A549 (cell line): ENCODE results near the gene CAMKMT. TPM values are rescaled to one million over a fixed set of nuclear protein-coding genes. Genes with fewer than 3 reads are reported as not detected.
"Not testable (repeated sequence)": the region's sequence is repeated elsewhere in the genome, so short reads cannot be mapped to it uniquely, and the experiment has no call there.

Source experiments
- ATAC-seq, 2 experiments: fragments of 200-7000 bp in 1 of 2; fragments of >200 bp in 1 of 2; cut with Nextera tagmentation in 1 of 2; cut with Tn5 transposase in 1 of 2; 3 replicates each; pipeline versions ENCODE4 v1.8.0 to v1.9.1; 2018 to 2020; ENCODE audit warnings: mild to moderate bottlenecking in 1 of 2, moderate library complexity in 1 of 2
- CTCF ChIA-PET: fragments of 300-600 bp; sonication (Branson Sonifier 250); formaldehyde crosslinking; extraction: SDS; loops from one replicate; lab custom pipeline; 2021; ENCODE audit warnings: antibody characterized with exemption, inconsistent platforms; lab: Yijun Ruan, JAX
- POLR2A ChIA-PET: fragments of 350-600 bp; formaldehyde crosslinking; extraction: SDS; loops from one replicate; lab custom pipeline; 2021; ENCODE audit warnings: antibody characterized with exemption, inconsistent platforms; lab: Yijun Ruan, JAX
- DNase-seq, 2 experiments: peaks; one replicate each; pipeline versions ENCODE4 v3.0.0 to v3.0.0-alpha.2; 2011 to 2016; ENCODE audit warnings: low read depth in 1 of 2, low spot score in 1 of 2
- FAIRE-seq: peaks from 2 replicates; lab custom pipeline; 2011; peaks lifted over from hg19 to GRCh38; lab: Jason Lieb, UNC
- H3K27ac ChIP-seq, 2 experiments: fragments of >200 bp; sonication (Bioruptor Twin); formaldehyde crosslinking; 3 replicates each; pipeline ENCODE4 v1.5.1; 2016 to 2017
- H3K4me1 ChIP-seq: fragments of >200 bp; sonication (Bioruptor Twin); formaldehyde crosslinking; 3 replicates; pipeline ENCODE4 v1.6.1; 2016
- H3K4me2 ChIP-seq: fragments of >200 bp; sonication (Bioruptor Twin); formaldehyde crosslinking; 3 replicates; pipeline ENCODE4 v1.6.1; 2016
- H3K4me3 ChIP-seq: fragments of >200 bp; sonication (Bioruptor Twin); formaldehyde crosslinking; 3 replicates; pipeline ENCODE4 v1.5.1; 2016
- H3K9me3 ChIP-seq: fragments of >200 bp; sonication (Bioruptor Twin); formaldehyde crosslinking; 3 replicates; pipeline ENCODE4 v1.6.1; 2016
- BHLHE40 ChIP-seq: IDR thresholded peaks from 2 replicates; pipeline ENCODE4 v1.6.1; 2012; ENCODE audit warnings: low read depth, low read length, inconsistent platforms
- CBX2 ChIP-seq: fragments of 200-600 bp; sonication (generic); IDR thresholded peaks from 2 replicates; pipeline ENCODE4 v1.6.1; 2016; ENCODE audit warnings: low read depth, mild to moderate bottlenecking, borderline replicate concordance
- CEBPB ChIP-seq, 2 experiments: fragments of >200 bp in 1 of 2; sonication (Bioruptor Twin) in 1 of 2; formaldehyde crosslinking in 1 of 2; IDR thresholded peaks; 2 replicates each; pipeline ENCODE4 v1.6.1; 2012 to 2016
- CTCF ChIP-seq: fragments of >200 bp; sonication (Bioruptor Twin); formaldehyde crosslinking; IDR thresholded peaks from 3 replicates; pipeline ENCODE4 v1.5.1; 2016
- E2F6 ChIP-seq: IDR thresholded peaks from 2 replicates; pipeline ENCODE4 v1.6.1; 2012; ENCODE audit warnings: low read depth, borderline replicate concordance
- EHF ChIP-seq: fragments of 250-450 bp; sonication (Bioruptor Pico); IDR thresholded peaks from 2 replicates; pipeline ENCODE4 v1.5.0; 2020; ENCODE audit warnings: mild to moderate bottlenecking
- FOXS1 ChIP-seq: fragments of 250-450 bp; sonication (Bioruptor Pico); IDR thresholded peaks from 2 replicates; pipeline ENCODE4 v1.5.0; 2020; ENCODE audit warnings: mild to moderate bottlenecking, moderate library complexity
- HEYL ChIP-seq: fragments of 250-450 bp; sonication (Bioruptor Pico); IDR thresholded peaks from 2 replicates; pipeline ENCODE4 v1.8.0; 2021; ENCODE audit warnings: mild to moderate bottlenecking, moderate library complexity
- HMGXB4 ChIP-seq: fragments of 250-450 bp; sonication (Bioruptor Pico); IDR thresholded peaks from 2 replicates; pipeline ENCODE4 v1.5.0; 2021; ENCODE audit warnings: mild to moderate bottlenecking, moderate library complexity, borderline replicate concordance
- HOXB13 ChIP-seq: fragments of 250-450 bp; sonication (Bioruptor Pico); IDR thresholded peaks from 2 replicates; pipeline ENCODE4 v1.5.0; 2020; ENCODE audit warnings: low read depth, mild to moderate bottlenecking, moderate library complexity
- HOXB5 ChIP-seq: fragments of 250-450 bp; sonication (Bioruptor Pico); IDR thresholded peaks from 2 replicates; pipeline ENCODE4 v1.5.0; 2020; ENCODE audit warnings: mild to moderate bottlenecking, moderate library complexity
- JUNB ChIP-seq: fragments of >200 bp; sonication (Bioruptor Twin); formaldehyde crosslinking; IDR thresholded peaks from 2 replicates; pipeline ENCODE4 v1.6.1; 2016
- MAZ ChIP-seq: fragments of 150-350 bp; IDR thresholded peaks from 2 replicates; pipeline ENCODE4 v1.6.1; 2014; ENCODE audit warnings: antibody characterized with exemption, low read depth, low read length, borderline replicate concordance
- POLR2AphosphoS2 ChIP-seq: conservative IDR thresholded peaks from 2 replicates; pipeline ENCODE4 v1.6.1; 2012; ENCODE audit warnings: low read length, improper control_type of control experiment, inconsistent platforms
- TFCP2L1 ChIP-seq: fragments of 250-450 bp; sonication (Bioruptor Pico); IDR thresholded peaks from 2 replicates; pipeline ENCODE4 v1.5.0; 2021; ENCODE audit warnings: mild to moderate bottlenecking
- TP53 ChIP-seq: fragments of 250-450 bp; sonication (Bioruptor Pico); IDR thresholded peaks from 2 replicates; pipeline ENCODE4 v1.5.0; 2021; ENCODE audit warnings: mild to moderate bottlenecking, moderate library complexity
- ZFP36 ChIP-seq: fragments of 450-650 bp; IDR thresholded peaks from 2 replicates; pipeline ENCODE4 v1.6.1; 2014; ENCODE audit warnings: borderline replicate concordance; ENCODE audit not compliant: partially characterized antibody
- WGBS: methylation state at CpG from one replicate; pipeline ENCODE4 v1.1.6; 2017; ENCODE audit errors: missing lambda C conversion rate; 5-methylcytosine and 5-hydroxymethylcytosine counted together
- polyA plus RNA-seq, 4 experiments: library from polyadenylated mRNA; depleted of rRNA in 3 of 4; stranded (reverse); fragments of >200 nt; fragmentation: RNase III in 1 of 4; extraction: RNeasy Plus Mini Kit Qiagen cat#74134 plus additional on column Dnase treatment in 1 of 4; gene quantifications; 2 replicates in 3 of 4; 3 replicates in 1 of 4; pipeline ENCODE4 v1.2.3, GENCODE V29; 2011 to 2017
- TF ChIP-seq, protein P1 (sequence below): fragments of 150-350 bp; IDR thresholded peaks from 2 replicates; pipeline ENCODE4 v1.6.1; 2014; ENCODE audit warnings: low read depth, mild to moderate bottlenecking, low read length

Gene CAMKMT
- polyA plus RNA-seq, 2 of the 4 experiments (the other 2 are of a cell fraction): 6.5 to 15.7 TPM

DNA sequence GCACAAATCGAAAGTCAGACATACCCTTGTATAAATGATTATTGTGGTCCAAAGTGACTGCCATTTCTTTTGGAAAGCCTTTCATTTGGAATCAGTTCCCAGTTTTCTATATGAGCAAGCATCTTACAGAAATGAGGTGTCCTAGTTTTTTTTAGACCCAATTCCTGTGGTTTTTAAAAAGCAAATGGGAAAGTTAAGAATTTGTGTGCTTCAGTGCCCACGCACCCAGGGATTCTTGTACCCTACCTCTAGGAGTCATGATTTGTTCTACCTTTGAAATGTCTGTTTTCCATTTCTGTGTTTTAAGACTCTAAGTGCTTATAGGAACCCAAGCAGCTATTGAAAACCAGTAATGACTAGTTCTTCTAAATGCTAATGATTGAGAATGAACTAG lies 218.1 kb downstream of the CAMKMT start:
- ChIA-PET CTCF (interaction anchor here (1.2 to 1.7 kb wide), 3 partner anchors 13 to 100 kb away, joined by 3 to 4 read pairs (median 4); no protein-coding TSS in a partner anchor), POLR2A (no interaction called here)
- no peaks in the 10 kb centered on the region for H3K9me3 ChIP-seq
- FAIRE-seq (no peak), DNase-seq (no peak), ATAC-seq (no peak)
- no peak overlapping the region for H3K4me2 ChIP-seq
- no peak for TF ChIP-seq FOXS1
- TF ChIP-seq JUNB: no peak
- TF ChIP-seq, protein P1, sequence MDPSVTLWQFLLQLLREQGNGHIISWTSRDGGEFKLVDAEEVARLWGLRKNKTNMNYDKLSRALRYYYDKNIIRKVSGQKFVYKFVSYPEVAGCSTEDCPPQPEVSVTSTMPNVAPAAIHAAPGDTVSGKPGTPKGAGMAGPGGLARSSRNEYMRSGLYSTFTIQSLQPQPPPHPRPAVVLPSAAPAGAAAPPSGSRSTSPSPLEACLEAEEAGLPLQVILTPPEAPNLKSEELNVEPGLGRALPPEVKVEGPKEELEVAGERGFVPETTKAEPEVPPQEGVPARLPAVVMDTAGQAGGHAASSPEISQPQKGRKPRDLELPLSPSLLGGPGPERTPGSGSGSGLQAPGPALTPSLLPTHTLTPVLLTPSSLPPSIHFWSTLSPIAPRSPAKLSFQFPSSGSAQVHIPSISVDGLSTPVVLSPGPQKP: no peak
- no peak for TF ChIP-seq E2F6
- no peak for TF ChIP-seq TFCP2L1 (CRISPR knock-in tag)
- 72% methylated on average over 2 of the region's 2 CpGs for whole genome bisulfite sequencing
- H3K27ac ChIP-seq: no peak overlapping the region
- peaks cover 8% of the 10 kb centered on the region; the same call in 2 of the 3 replicates for H3K4me1 ChIP-seq
- no peak overlapping the region for H3K4me3 ChIP-seq

DNA sequence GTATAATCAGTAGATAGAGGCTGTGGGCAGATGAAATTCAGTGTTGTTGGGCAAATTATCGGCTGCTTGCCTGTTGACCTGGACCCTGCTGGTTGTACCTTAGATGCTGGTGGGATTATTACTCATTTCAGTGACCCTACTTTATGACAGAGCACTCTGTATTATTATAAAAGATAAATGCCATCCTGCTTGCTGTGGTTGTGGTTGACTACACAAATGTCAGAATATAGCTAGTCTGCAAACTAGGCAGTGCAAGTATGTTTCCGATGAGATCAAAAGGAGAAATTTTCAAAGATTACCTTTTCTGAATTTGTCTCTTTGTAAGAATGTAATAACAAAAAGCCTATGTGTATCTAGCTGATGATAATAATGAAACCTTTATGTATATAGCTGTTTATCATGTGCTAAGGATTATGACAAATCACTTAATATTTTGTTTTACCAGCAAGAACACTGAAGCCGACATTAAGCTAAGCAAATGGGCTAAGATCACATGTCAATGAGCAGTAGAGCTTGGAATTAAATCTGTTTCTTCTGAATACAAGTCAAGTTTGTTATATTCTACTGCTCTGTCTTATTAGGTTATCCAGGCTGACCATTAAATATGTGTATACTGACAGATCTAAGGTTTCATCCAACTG lies 219.2 kb downstream of the CAMKMT start:
- no peak for ATAC-seq
- CTCF ChIA-PET: interaction anchor here (0.8 to 2.0 kb wide), 2 partner anchors 101 to 121 kb away, joined by 3 to 6 read pairs; no protein-coding TSS in a partner anchor
- H3K4me3 ChIP-seq: no peak overlapping the region
- FAIRE-seq: no peak
- no peak overlapping the region for H3K27ac ChIP-seq
- DNase-seq: no peak
- POLR2A ChIA-PET: no interaction called here
- WGBS: 75% methylated on average over 3 of the region's 3 CpGs
- no peak for TF ChIP-seq ZFP36
- H3K4me1 ChIP-seq: peaks cover 8% of the 10 kb centered on the region; the same call in 2 of the 3 replicates
- no peaks in the 10 kb centered on the region for H3K9me3 ChIP-seq
- no peak overlapping the region for H3K4me2 ChIP-seq

DNA sequence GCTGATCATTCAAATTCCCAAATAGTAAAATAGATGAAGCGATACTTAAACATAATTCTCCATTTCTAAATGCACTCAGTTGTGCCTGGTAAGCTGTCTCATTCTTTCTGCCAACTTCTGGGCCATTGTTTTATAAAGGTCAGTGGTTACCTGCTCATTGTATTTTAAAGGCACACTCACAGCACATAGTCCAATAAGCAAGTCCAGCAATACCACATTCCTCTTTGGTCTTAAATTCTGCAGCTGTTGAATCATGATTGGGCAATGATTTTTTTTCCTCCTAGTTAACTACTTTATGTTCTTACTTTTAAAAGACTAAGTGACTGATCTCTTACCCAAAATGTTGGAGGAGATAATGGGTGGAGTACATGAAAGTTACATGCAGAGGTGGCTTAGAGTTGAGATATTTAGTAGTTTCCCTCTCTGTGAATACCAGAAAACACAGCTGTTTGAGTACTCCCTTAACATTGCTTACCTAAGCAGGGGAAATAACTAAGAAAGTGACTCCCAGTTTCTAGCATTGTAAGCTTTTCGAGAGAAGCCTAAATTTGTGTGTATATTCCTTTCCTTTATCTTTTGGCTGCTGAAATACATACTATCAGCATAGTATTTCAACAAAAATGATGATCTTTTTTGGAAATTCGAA lies 220.7 kb downstream of the CAMKMT start:
- Histone ChIP-seq H3K27ac (no peak overlapping the region), H3K4me2 (no peak overlapping the region), H3K4me1 (peaks cover 8% of the 10 kb centered on the region; the same call in 2 of the 3 replicates), H3K9me3 (no peaks in the 10 kb centered on the region), H3K4me3 (no peak overlapping the region)
- ATAC-seq (no peak), DNase-seq (no peak), FAIRE-seq (no peak)
- POLR2A ChIA-PET: no interaction called here
- TF ChIP-seq MAZ (no peak), CTCF (no peak), CBX2 (no peak), HEYL (CRISPR knock-in tag) (no peak), HOXB5 (no peak), HMGXB4 (CRISPR knock-in tag) (no peak), CEBPB (IDR thresholded peaks at IDR 0.05) (no peak), POLR2AphosphoS2 (no peak), TP53 (CRISPR knock-in tag) (no peak), HOXB13 (no peak), BHLHE40 (no peak), EHF (CRISPR knock-in tag) (no peak)
- CTCF ChIA-PET: interaction anchor here (1.1 to 2.0 kb wide), 3 partner anchors 22 to 103 kb away, joined by 3 to 6 read pairs (median 5); no protein-coding TSS in a partner anchor
- WGBS: 60% methylated on average over 3 of the region's 3 CpGs

GRCh38 chr2:44595615-44596014 lies 233.9 kb downstream of the CAMKMT start:
- H3K9me3 ChIP-seq, ATAC-seq, FAIRE-seq, H3K4me2 ChIP-seq, H3K4me3 ChIP-seq, DNase-seq, CTCF ChIA-PET, H3K27ac ChIP-seq, POLR2A ChIA-PET, H3K4me1 ChIP-seq: not testable (repeated sequence)
- WGBS: 93% methylated on average over 2 of the region's 2 CpGs
